Measurements from ENCODE around the gene RNF44. TPM values are rescaled to one million over a fixed set of nuclear protein-coding genes. Genes with fewer than 3 reads are reported as not detected.

The RNF44 gene
- total and polyA plus RNA-seq, 2 of the 13 experiments (the other 11 are each of a cell fraction or from before 2014, with no cell fraction given): 9.2 to 16.8 TPM

GRCh38 chr5:176549871-176550270, 12.7 kb upstream of the RNF44 start (continued):
- TF ChIP-seq DMTF1 (CRISPR knock-in tag; IDR thresholded peaks at IDR 0.05): no peak
- TF ChIP-seq, protein P1, sequence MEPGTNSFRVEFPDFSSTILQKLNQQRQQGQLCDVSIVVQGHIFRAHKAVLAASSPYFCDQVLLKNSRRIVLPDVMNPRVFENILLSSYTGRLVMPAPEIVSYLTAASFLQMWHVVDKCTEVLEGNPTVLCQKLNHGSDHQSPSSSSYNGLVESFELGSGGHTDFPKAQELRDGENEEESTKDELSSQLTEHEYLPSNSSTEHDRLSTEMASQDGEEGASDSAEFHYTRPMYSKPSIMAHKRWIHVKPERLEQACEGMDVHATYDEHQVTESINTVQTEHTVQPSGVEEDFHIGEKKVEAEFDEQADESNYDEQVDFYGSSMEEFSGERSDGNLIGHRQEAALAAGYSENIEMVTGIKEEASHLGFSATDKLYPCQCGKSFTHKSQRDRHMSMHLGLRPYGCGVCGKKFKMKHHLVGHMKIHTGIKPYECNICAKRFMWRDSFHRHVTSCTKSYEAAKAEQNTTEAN (CRISPR knock-in tag; conservative IDR thresholded peaks at IDR 0.05): no peak
- no peak for TF ChIP-seq ZNF260 (CRISPR knock-in tag; IDR thresholded peaks at IDR 0.05; ENCODE audit: borderline replicate concordance, low read depth)
- TF ChIP-seq ZNF772 (CRISPR knock-in tag; IDR thresholded peaks at IDR 0.05): peak; percentile 74; the same call in 1 of the 2 replicates
- no peak for TF ChIP-seq TP53 (CRISPR knock-in tag; conservative IDR thresholded peaks at IDR 0.05)
- no peak for TF ChIP-seq ELK4 (CRISPR knock-in tag; IDR thresholded peaks at IDR 0.05; ENCODE audit: borderline replicate concordance)
- TF ChIP-seq, protein P2, sequence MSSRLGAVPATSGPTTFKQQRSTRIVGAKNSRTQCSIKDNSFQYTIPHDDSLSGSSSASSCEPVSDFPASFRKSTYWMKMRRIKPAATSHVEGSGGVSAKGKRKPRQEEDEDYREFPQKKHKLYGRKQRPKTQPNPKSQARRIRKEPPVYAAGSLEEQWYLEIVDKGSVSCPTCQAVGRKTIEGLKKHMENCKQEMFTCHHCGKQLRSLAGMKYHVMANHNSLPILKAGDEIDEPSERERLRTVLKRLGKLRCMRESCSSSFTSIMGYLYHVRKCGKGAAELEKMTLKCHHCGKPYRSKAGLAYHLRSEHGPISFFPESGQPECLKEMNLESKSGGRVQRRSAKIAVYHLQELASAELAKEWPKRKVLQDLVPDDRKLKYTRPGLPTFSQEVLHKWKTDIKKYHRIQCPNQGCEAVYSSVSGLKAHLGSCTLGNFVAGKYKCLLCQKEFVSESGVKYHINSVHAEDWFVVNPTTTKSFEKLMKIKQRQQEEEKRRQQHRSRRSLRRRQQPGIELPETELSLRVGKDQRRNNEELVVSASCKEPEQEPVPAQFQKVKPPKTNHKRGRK (CRISPR knock-in tag; IDR thresholded peaks at IDR 0.05): no peak
- TF ChIP-seq SMARCE1 (IDR thresholded peaks at IDR 0.05; ENCODE audit: borderline replicate concordance): no peak
- TF ChIP-seq MZF1 (CRISPR knock-in tag; IDR thresholded peaks at IDR 0.05; ENCODE audit: borderline replicate concordance): no peak
- 0 out of 2 replicates have a peak, but pooled peaks have one; percentile 50 for TF ChIP-seq NFAT5 (CRISPR knock-in tag; IDR thresholded peaks at IDR 0.05)
- no peak for TF ChIP-seq RARG (CRISPR knock-in tag; IDR thresholded peaks at IDR 0.05; ENCODE audit: low read depth)
- TF ChIP-seq ARID2 (CRISPR knock-in tag; IDR thresholded peaks at IDR 0.05; ENCODE audit: borderline replicate concordance): no peak
- TF ChIP-seq ZNF431 (CRISPR knock-in tag; IDR thresholded peaks at IDR 0.05; ENCODE audit: borderline replicate concordance, low read depth): no peak
- no peak for TF ChIP-seq ZBTB7A (CRISPR knock-in tag; IDR thresholded peaks at IDR 0.05)
- no peak for TF ChIP-seq TFE3 (CRISPR knock-in tag; IDR thresholded peaks at IDR 0.05)
- no peak for TF ChIP-seq ZNF263 (CRISPR knock-in tag; IDR thresholded peaks at IDR 0.05)
- TF ChIP-seq ZNF652 (CRISPR knock-in tag; IDR thresholded peaks at IDR 0.05; ENCODE audit: borderline replicate concordance, low read depth): no peak

All from HepG2 (cell line).